H1 (cell line): ENCODE results near the gene KTN1. TPM values are rescaled to one million over a fixed set of nuclear protein-coding genes. Genes with fewer than 3 reads are reported as not detected.

ENCODE experiments used
- CTCF ChIA-PET: fragments of 300-600 bp; sonication (Branson Sonifier 250); formaldehyde crosslinking; loops from one replicate; lab custom pipeline; 2021; ENCODE audit not compliant: partially characterized antibody; lab: Charles Lee
- POLR2A ChIA-PET: fragments of 300-600 bp; sonication (Branson Sonifier 250); formaldehyde crosslinking; loops from one replicate; lab custom pipeline; 2021; ENCODE audit warnings: inconsistent platforms; ENCODE audit not compliant: partially characterized antibody; lab: Charles Lee
- DNase-seq, 2 experiments: peaks; one replicate each; pipeline versions ENCODE4 v3.0.0 to v3.0.0-alpha.2; 2010 to 2022; ENCODE audit warnings: low spot score in 2 of 2, low read depth in 1 of 2, mixed read lengths in 1 of 2
- FAIRE-seq: peaks from 2 replicates; lab custom pipeline; 2011; peaks lifted over from hg19 to GRCh38; lab: Jason Lieb, UNC
- H2AFZ ChIP-seq: 2 replicates; pipeline ENCODE4 v1.8.1; 2012; ENCODE audit warnings: low read length, inconsistent platforms
- H2AK5ac ChIP-seq: 2 replicates; pipeline ENCODE4 v1.6.1; 2013; ENCODE audit warnings: low read depth, low read length
- H2BK120ac ChIP-seq: replicated peaks from 2 replicates; pipeline ENCODE3; 2013; ENCODE audit warnings: low read depth, low read length, inconsistent platforms
- H2BK12ac ChIP-seq: 2 replicates; pipeline ENCODE4 v1.6.1; 2013; ENCODE audit warnings: low read depth, low read length
- H2BK15ac ChIP-seq: 2 replicates; pipeline ENCODE4 v1.6.1; 2013; ENCODE audit warnings: low read length
- H2BK20ac ChIP-seq: 2 replicates; pipeline ENCODE4 v1.6.1; 2013; ENCODE audit warnings: low read length
- H2BK5ac ChIP-seq: 2 replicates; pipeline ENCODE4 v1.6.1; 2013; ENCODE audit warnings: low read depth, low read length
- H3K14ac ChIP-seq: 2 replicates; pipeline ENCODE4 v1.6.1; 2013; ENCODE audit warnings: inconsistent platforms; ENCODE audit not compliant: insufficient read length
- H3K18ac ChIP-seq: 2 replicates; pipeline ENCODE4 v1.6.1; 2013; ENCODE audit warnings: low read length; ENCODE audit errors: extremely low read depth
- H3K23ac ChIP-seq: 2 replicates; pipeline ENCODE4 v1.6.1; 2013; ENCODE audit warnings: inconsistent platforms; ENCODE audit not compliant: insufficient read length
- H3K23me2 ChIP-seq: 2 replicates; pipeline ENCODE4 v1.6.1; 2013; ENCODE audit warnings: low read depth, low read length
- H3K27ac ChIP-seq: 2 replicates; pipeline ENCODE4 v1.6.1; 2011; ENCODE audit warnings: low read depth, low read length, inconsistent platforms
- H3K27me3 ChIP-seq, 4 experiments: replicated peaks in 1 of 4; 1 replicate in 1 of 4; 2 replicates in 3 of 4; pipeline versions ENCODE4 v1.6.1 to v1.8.1; 2011 to 2013; ENCODE audit warnings: low read length in 3 of 4, mild to moderate bottlenecking in 3 of 4, inconsistent platforms in 2 of 4, mixed read lengths in 2 of 4, moderate library complexity in 1 of 4; ENCODE audit not compliant: control insufficient read depth in 3 of 4, insufficient read depth in 3 of 4; ENCODE audit errors: extremely low read depth in 1 of 4
- H3K36me3 ChIP-seq, 4 experiments: 2 replicates each; pipeline versions ENCODE4 v1.6.1 to v1.8.1; 2011 to 2013; ENCODE audit warnings: mild to moderate bottlenecking in 4 of 4, low read length in 3 of 4, moderate library complexity in 2 of 4, control low read depth in 1 of 4, inconsistent platforms in 1 of 4; ENCODE audit not compliant: insufficient read depth in 4 of 4, control insufficient read depth in 2 of 4
- H3K4ac ChIP-seq: replicated peaks from 2 replicates; pipeline ENCODE3; 2013; ENCODE audit warnings: low read length, low read depth, mixed read lengths, inconsistent platforms; ENCODE audit not compliant: insufficient read length
- H3K4me1 ChIP-seq, 4 experiments: replicated peaks in 1 of 4; 1 replicate in 1 of 4; 2 replicates in 3 of 4; pipeline versions ENCODE4 v1.6.1 to v1.8.1; 2011 to 2013; ENCODE audit warnings: low read length in 3 of 4, inconsistent platforms in 2 of 4, mixed read lengths in 1 of 4; ENCODE audit not compliant: insufficient read depth in 4 of 4, control insufficient read depth in 3 of 4
- H3K4me2 ChIP-seq, 2 experiments: 2 replicates each; pipeline versions ENCODE4 v1.6.1 to v1.8.1; 2011 to 2013; ENCODE audit warnings: low read depth in 2 of 2, low read length in 2 of 2, control low read depth in 1 of 2, inconsistent platforms in 1 of 2, mild to moderate bottlenecking in 1 of 2; ENCODE audit not compliant: insufficient read depth in 1 of 2
- H3K4me3 ChIP-seq, 4 experiments: fragments of 200-600, 300-600 bp in 1 of 4; sonication (generic), shearing (Covaris generic), sonication (Bioruptor Twin) in 1 of 4; 2 replicates each; pipeline versions ENCODE4 v1.5.1 to v1.8.1; 2011 to 2016; ENCODE audit warnings: low read length in 4 of 4, low read depth in 3 of 4, control low read depth in 2 of 4, inconsistent platforms in 2 of 4, mild to moderate bottlenecking in 2 of 4, mixed read lengths in 1 of 4, moderate library complexity in 1 of 4; ENCODE audit not compliant: insufficient read depth in 2 of 4; ENCODE audit errors: extremely low read depth in 1 of 4
- H3K56ac ChIP-seq: replicated peaks from 2 replicates; pipeline ENCODE3; 2013; ENCODE audit warnings: low read depth, mild to moderate bottlenecking, mixed read lengths, low read length, inconsistent platforms; ENCODE audit not compliant: insufficient read length
- H3K79me1 ChIP-seq: 2 replicates; pipeline ENCODE4 v1.6.1; 2013; ENCODE audit warnings: low read depth, low read length, control low read depth
- H3K79me2 ChIP-seq, 2 experiments: 2 replicates each; pipeline versions ENCODE4 v1.6.1 to v1.8.1; 2012 to 2013; ENCODE audit warnings: low read length in 2 of 2, mild to moderate bottlenecking in 2 of 2, inconsistent platforms in 1 of 2; ENCODE audit not compliant: insufficient read depth in 2 of 2, control insufficient read depth in 1 of 2
- H3K9ac ChIP-seq, 4 experiments: replicated peaks in 1 of 4; 1 replicate in 1 of 4; 2 replicates in 3 of 4; pipeline versions ENCODE4 v1.6.1 to v1.8.1; 2011 to 2013; ENCODE audit warnings: low read depth in 3 of 4, low read length in 3 of 4, control low read depth in 2 of 4, mild to moderate bottlenecking in 2 of 4, moderate library complexity in 2 of 4, inconsistent platforms in 1 of 4; ENCODE audit errors: extremely low read depth in 1 of 4
- H3K9me3 ChIP-seq, 2 experiments: 2 replicates each; pipeline versions ENCODE4 v1.6.1 to v1.8.1; 2012 to 2013; ENCODE audit warnings: mild to moderate bottlenecking in 2 of 2, moderate library complexity in 2 of 2, control low read depth in 1 of 2, inconsistent platforms in 1 of 2, low read depth in 1 of 2, low read length in 1 of 2, mixed read lengths in 1 of 2; ENCODE audit not compliant: insufficient read depth in 2 of 2
- H4K20me1 ChIP-seq, 2 experiments: replicated peaks in 1 of 2; 2 replicates each; pipeline versions ENCODE3 to v1.8.1; 2011 to 2013; ENCODE audit warnings: inconsistent platforms in 2 of 2, low read length in 2 of 2, mild to moderate bottlenecking in 1 of 2; ENCODE audit not compliant: insufficient read depth in 2 of 2, control insufficient read depth in 1 of 2
- H4K5ac ChIP-seq: 2 replicates; pipeline ENCODE4 v1.6.1; 2013; ENCODE audit warnings: low read length, low read depth, mixed read lengths, inconsistent platforms; ENCODE audit not compliant: insufficient read length
- H4K8ac ChIP-seq: 2 replicates; pipeline ENCODE4 v1.8.0; 2013; ENCODE audit warnings: mild to moderate bottlenecking, moderate library complexity, low read length, inconsistent platforms; ENCODE audit not compliant: insufficient read depth; ENCODE audit errors: extremely low read depth
- H4K91ac ChIP-seq: replicated peaks from 2 replicates; pipeline ENCODE3; 2013; ENCODE audit warnings: low read length, mixed read lengths, inconsistent platforms; ENCODE audit not compliant: insufficient read length
- BACH1 ChIP-seq: IDR thresholded peaks from 2 replicates; pipeline ENCODE4 v1.6.1; 2012; ENCODE audit warnings: low read length, improper control_type of control experiment
- JUN ChIP-seq: IDR thresholded peaks from 2 replicates; pipeline ENCODE4 v1.6.1; 2011; ENCODE audit warnings: low read depth, mild to moderate bottlenecking, improper control_type of control experiment, low read length
- MAFK ChIP-seq: IDR thresholded peaks from 2 replicates; pipeline ENCODE4 v1.6.1; 2012; ENCODE audit warnings: low read depth, mild to moderate bottlenecking, improper control_type of control experiment, low read length
- WGBS, 2 experiments: shearing (Covaris generic) in 1 of 2; methylation state at CpG; one replicate each; pipeline versions ENCODE4 v1.1.6 to v1.1.7; 2013 to 2015; ENCODE audit warnings: low lambda C conversion rate in 2 of 2, mixed read lengths in 2 of 2, inconsistent platforms in 1 of 2, low coverage in 1 of 2, missing lambda C conversion rate in 1 of 2; ENCODE audit not compliant: insufficient replicate concordance in 2 of 2, insufficient coverage in 1 of 2, insufficient read length in 1 of 2; ENCODE audit errors: extremely low coverage in 1 of 2, missing lambda C conversion rate in 1 of 2; 5-methylcytosine and 5-hydroxymethylcytosine counted together
- polyA plus RNA-seq, 7 experiments: library from polyadenylated mRNA; depleted of rRNA in 3 of 7; stranded (reverse) in 5 of 7; unstranded in 2 of 7; fragments of >200 nt in 5 of 7; fragments of 200-250 nt in 2 of 7; gene quantifications; 1 replicate in 5 of 7; 2 replicates in 1 of 7; 4 replicates in 1 of 7; pipeline versions ENCODE4 v1.2.1 to v1.2.3, GENCODE V29; 2011 to 2013; ENCODE audit warnings: missing spikeins in 2 of 7, mixed read lengths in 2 of 7
- total RNA-seq: library from RNA; stranded (reverse); fragmentation: NEBNext Ultra II Directional; extraction: Animal tissue kit (Norgen Biotek cat#: 25700); gene quantifications from 2 replicates; pipeline ENCODE4 v1.2.1, GENCODE V29; 2021

Gene KTN1
- total and polyA plus RNA-seq, 2 of the 8 experiments (the other 6 are each of a cell fraction or from before 2014, with no cell fraction given) = 15.4 to 151 TPM

GRCh38 chr14:55667801-55668200 is 87.8 kb downstream of the KTN1 start:
- Histone ChIP-seq H3K56ac (no peak overlapping the region), H2BK15ac (no peak overlapping the region), H3K27ac (no peak overlapping the region), H3K4me2 (no peak overlapping the region), H3K79me1 (no peaks in the 10 kb centered on the region), H3K18ac (no peak overlapping the region), H4K91ac (no peak overlapping the region), H3K4me1 (no peaks in the 10 kb centered on the region), H2AFZ (no peak overlapping the region), H2AK5ac (no peak overlapping the region), H2BK120ac (no peak overlapping the region), H3K9me3 (no peaks in the 10 kb centered on the region), H4K8ac (no peak overlapping the region), H3K14ac (no peak overlapping the region)
- WGBS, 2 experiments = 88% methylated on average over 2 of the region's 2 CpGs; no CpG with 5 or more reads in 1 of the 2 experiments
- POLR2A ChIA-PET = no interaction called here
- FAIRE-seq = no peak
- no peak for DNase-seq
- TF ChIP-seq JUN = no peak
- no peak for TF ChIP-seq MAFK
- TF ChIP-seq BACH1 = no peak
- TF ChIP-seq, all 59 proteins: peak for 0
- Histone ChIP-seq H3K23me2 (no peaks in the 10 kb centered on the region), H3K79me2 (no peaks in the 10 kb centered on the region), H4K20me1 (no peaks in the 10 kb centered on the region), H3K27me3 (no peaks in the 10 kb centered on the region), H3K4me3 (no peak overlapping the region), H3K9ac (no peak overlapping the region), H4K5ac (no peak overlapping the region), H3K36me3 (peaks cover 0 to 40% (median 9%) of the 10 kb centered on the region in 4 experiments; a peak in 6 of 8 replicates), H2BK12ac (no peak overlapping the region), H2BK5ac (no peak overlapping the region), H3K4ac (no peak overlapping the region), H3K23ac (no peak overlapping the region), H2BK20ac (no peak overlapping the region)
- CTCF ChIA-PET = no interaction called here
